Stimulated activated CD4-positive, alpha-beta T cell treated with anti-CD3 and anti-CD28 coated beads, Interleukin-2, amount 100 ng/mL, for 48 hours (primary cell): Measurements from ENCODE around the gene ZNF777.
"Not testable (repeated sequence)": the region's sequence is repeated elsewhere in the genome, so short reads cannot be mapped to it uniquely, and the experiment has no call there.

ENCODE experiments used
- DNase-seq, 2 donors: peaks; one replicate each; pipeline ENCODE4 v3.0.0-alpha.2; 2020

The ZNF777 gene

DNA sequence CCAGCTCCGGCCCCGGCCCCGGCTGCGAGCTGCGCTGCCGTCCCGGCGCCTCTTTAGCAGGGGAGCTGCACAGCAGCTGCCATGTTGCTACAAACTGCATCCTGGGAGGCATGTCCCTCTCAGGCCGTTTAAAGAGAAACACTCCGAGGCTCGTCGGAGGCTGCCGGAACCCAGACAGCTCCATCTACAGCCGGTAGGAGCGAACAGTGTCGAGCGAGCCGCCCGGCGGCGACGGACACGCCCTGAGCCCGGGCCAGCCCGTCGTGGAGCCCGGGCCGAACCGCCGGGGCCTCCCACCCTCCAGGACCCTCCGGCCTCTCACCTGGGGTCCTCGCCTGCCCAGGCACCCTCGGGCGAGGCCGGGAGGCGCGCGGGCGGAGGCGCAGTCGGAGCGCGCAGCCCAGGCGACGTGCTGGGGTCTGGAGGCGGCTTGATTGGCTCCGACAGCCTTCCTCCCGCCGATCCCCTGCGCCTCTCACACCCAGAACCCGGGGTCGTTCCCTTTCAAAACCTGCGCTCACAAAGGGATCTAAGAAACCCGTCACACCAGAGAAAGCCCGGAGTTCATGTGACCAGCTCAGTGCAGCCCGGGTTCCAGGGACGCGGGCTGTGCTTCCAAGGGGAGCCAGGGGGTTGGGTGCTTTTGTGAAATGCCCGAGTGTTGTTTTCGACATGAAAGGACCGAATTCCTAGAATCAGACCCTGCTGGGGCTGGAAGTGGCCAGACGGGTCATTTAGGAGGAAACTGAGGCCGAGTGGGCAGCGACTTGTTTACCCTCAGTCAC is at the start of gene ZNF777:
Gene ZNF777 (minus strand): TSS at position 570 of the 785 bp plus-strand sequence. CDS start 5,040 bp downstream, outside the sequence.
- peak; percentile 66 for DNase-seq

DNA sequence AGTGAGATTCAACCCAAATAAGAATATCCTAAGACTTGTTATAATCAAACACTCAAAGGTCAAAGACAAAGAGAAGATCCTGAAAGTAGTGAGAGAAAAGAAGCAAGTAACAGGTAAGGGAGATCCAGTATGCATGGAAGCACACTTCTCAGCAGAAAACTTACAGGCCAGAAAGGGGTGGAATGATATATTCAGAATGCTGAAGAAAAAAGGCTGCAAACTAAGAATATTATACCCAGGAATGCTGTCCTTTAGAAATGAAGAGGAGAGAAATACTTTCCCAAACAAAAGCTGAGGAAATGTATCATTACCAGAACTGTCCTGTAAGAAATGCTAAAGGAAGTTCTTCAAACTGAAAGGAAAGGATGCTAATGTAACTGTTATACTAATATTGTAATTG is 49.4 kb upstream of the ZNF777 start:
- no peak for DNase-seq

DNA sequence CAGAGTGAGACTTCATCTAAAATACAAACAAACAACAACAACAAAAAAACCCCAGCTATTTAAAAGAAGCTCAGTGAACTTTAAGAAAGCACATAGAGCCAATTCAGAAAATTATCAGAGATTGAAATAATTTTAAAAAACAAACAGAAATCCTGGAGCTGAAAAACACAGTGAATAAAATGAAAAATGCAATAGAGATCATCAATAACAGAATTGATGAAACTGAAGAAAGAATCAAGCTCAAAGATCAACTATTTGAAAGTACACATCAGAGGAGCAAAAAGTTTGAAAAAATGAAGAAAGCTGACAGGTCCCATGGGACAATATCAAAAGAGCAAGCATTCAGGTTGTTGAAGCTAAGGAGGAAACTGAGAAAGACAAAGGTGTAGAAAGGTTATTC is 48.9 kb upstream of the ZNF777 start:
- DNase-seq: no peak

GRCh38 chr7:149505551-149505950 is 44.7 kb upstream of the ZNF777 start:
- DNase-seq: no peak

- no peak for DNase-seq
Measured at GRCh38 chr7:149501651-149502050, 40.8 kb upstream of the ZNF777 start.

- no peak for DNase-seq
Measured at GRCh38 chr7:149500910-149501309, 40.0 kb upstream of the ZNF777 start.

GRCh38 chr7:149500201-149500600 is 39.3 kb upstream of the ZNF777 start:
- DNase-seq: no peak

DNA sequence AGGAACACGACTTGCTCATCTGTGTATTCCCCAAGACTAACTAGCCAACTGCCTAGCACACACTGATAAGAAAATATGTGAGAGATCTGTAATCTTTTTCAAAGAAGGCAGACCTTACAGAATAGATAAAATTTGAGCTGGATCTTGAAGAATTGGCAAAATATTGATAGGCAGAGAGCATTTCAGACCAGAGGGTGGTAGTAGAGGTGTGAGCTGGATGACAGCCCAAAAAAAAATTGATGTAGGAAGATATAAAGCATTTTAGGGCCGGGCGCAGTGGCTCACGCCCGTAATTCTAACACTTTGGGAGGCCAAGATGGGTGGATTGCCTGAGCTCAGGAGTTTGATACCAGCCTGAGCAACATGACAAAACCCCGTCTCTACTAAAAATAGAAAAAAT is 37.9 kb upstream of the ZNF777 start:
- no peak for DNase-seq

GRCh38 chr7:149497467-149498261 is 36.8 kb upstream of the ZNF777 start, which contains the start of gene ZNF746:
TSS of gene ZNF746 (minus strand) at chr7:149497809. CDS start at chr7:149497536, 273 bp downstream.
- DNase-seq: peak; percentile 74 to 76

DNA sequence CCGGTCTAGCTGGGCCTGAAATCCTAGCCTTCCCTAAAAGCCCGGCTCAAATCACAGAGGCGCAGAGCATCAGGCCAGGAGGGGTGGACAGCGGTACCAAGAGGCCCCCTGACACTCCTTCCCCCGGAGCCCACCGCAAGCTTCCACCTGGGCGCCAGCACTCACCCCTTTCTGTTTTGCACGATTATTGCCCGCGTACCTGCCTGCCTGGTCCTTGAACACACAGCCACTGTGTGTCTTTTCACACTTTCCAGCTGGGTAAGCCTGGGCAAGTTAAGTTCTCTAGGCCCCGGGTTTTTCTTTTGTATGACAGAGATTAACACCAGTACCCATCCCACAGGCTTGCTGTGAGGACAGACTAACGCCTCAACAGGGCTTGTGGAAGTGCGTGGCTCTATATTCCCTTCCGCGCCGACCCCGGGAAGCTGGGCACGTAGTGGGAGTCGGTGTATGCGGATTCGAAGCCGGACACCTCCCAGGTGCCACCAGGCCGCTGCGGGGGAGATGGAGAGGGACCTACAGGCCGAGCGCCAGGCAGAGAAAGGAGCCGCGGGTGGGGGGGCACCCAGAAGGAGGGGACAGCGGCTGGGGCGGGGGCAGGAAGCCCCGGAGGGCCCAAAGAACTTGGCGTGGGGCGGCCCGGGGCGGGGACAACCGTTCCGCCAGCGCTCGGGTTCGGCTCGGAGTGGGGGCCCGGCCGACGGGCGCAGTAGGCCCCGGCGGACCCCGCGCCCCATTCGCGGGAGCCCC is 36.0 kb upstream of the ZNF777 start:
- peak; percentile 19 to 40 for DNase-seq

GRCh38 chr7:149495785-149496641 is 35.2 kb upstream of the ZNF777 start:
- DNase-seq: no peak

- no peak for DNase-seq
Measured at GRCh38 chr7:149494738-149495368, 34.0 kb upstream of the ZNF777 start.

DNA sequence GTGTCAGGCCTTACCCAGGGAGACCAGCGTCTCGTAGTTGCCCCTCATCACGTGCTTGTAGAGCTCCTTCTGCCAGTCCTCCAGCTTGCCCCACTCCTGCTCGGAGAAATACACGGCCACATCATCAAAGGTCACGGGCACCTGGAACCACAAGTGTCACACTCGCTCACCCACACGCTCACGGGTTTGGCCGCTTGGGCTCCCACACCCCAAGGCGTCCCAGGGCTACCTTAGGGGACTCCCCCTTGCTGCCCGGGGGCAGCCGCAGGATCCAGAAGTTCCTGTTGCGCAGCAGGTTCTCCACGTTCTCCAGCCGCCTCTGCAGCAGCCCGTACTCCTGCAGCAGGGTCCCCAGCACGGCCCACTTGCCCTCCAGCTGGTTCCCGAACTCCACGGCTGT is 33.1 kb upstream of the ZNF777 start:
- DNase-seq: not testable (repeated sequence)

GRCh38 chr7:149493366-149493765 is 32.5 kb upstream of the ZNF777 start:
- DNase-seq: no peak

GRCh38 chr7:149490083-149490760 is 29.4 kb upstream of the ZNF777 start:
- no peak for DNase-seq

DNA sequence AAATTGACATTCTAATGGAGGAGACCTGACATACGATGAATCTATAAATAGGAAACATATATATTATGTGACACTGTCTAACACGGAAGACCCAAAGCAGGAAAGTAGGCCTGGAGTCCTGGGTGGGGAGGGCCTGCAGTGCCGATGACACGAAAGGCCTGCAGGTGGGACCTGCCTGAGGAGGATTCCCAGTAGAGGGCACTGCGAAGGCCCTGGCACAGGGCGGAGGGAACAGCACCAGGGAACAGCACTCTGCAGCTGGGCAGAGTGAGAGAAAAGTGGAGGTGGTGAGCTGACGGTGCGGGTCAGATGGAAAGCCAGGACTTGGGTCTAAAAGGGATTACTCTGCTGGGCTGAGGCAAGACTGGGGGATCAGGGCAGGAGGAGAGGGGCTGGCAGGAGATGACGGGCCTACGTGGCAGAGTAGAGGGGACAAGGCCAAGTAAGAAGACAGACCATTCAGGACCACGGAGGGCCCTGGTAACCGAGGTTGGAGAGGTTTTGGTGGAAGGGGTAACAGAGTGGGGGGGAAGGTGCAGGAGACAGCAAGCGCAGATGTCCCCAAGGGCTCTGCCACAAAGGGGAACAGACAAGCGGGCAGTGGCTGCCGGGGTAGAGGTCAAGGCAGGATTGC is 28.6 kb upstream of the ZNF777 start:
- no peak for DNase-seq

- no peak for DNase-seq
Measured at GRCh38 chr7:149479568-149479967, 18.7 kb upstream of the ZNF777 start.

DNA sequence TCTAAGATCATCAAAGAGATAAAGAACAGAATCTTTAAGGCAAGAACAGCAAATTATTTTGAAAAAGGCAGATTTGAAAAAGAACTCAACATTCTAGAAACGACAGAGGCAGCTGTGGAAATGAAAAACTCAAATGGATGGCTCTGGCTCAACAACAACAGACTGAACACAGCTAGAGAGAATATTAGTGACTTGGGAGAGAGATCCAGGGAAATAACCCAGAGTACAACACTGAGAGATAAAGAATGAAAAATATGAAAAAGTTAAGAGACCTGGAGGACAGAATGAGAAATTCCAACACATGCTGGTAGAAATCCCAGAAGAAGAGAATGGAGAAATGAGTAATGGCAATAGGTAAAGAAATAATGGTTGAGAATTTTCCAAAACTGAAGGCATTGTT is 17.9 kb upstream of the ZNF777 start:
- no peak for DNase-seq

DNA sequence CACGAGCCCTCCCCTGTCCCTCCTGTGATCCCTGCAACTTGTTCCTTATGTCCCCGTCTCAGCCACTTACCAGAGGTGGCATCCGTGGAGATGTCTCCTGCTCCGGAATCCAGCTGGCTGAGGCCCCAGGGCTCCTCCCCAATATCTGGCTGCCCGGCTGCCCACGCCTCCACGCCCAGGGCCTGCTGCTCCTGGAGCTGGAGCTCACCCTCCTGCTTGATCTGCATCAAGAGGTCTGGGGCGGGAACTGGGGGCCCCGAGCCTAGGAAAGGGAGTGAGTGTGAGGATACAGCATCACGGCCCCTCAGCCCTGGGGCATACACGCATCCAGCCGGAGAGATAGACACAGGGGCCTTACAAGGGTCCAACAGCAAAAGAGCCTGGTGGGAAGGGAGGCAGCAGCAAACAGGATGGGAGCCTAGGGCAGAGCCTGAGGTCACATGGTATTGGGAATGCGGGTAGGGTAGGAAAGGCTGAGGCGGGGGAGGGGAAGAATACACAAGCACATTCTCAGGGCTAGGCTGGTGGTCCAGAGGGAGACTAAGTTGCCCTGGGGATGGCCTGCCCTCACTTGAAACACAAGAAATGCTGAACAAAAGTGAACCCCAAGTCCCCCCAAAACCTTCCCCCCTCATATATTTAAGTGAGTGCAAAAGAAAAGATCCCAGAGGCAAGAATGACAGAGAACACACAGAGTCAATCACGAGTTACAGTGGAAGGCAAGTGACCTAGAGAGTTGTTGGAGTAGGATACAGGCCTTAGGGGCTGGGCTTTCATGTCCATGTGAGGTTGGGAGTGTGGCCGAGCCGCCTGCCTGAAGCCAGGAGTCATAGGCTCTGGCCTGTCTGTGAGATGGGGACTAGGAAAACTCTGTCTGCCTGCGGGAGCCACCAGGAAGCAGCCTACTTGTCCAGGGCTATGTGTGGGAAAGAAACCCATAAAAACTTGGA is 16.9 kb upstream of the ZNF777 start:
- DNase-seq: no peak
